ENCODE measurements around the gene A2ML1. TPM values are rescaled to one million over a fixed set of nuclear protein-coding genes. Genes with fewer than 3 reads are reported as not detected.
A peak's percentile ranks its signal among the peaks of the same experiment; 100 is the strongest.

A2ML1 gene
- total RNA-seq, 1 donor: under 0.01 TPM

DNA sequence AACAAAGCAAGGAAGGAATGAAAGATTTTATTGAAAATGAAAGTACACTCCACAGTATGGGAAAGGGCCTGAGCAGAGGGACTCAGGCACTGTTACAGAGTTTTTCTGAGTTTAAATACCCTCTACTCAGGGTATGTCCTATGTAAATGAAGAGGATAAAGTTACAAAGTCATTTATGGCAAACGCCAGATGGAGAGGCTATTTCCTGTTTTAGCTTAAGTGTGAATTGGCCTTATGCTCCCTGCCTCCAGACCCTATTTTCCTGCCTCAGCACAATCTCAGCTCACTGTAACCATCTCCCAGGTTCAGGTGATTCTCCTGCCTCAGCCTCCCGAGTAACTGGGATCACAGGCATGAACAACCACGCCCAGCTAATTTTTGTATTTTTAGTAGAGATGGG, 85.1 kb downstream of the A2ML1 start:
- H3K4me1 ChIP-seq (ENCODE audit: insufficient read depth, low read length): no peaks in the 10 kb centered on the region
- TF ChIP-seq, protein P1, sequence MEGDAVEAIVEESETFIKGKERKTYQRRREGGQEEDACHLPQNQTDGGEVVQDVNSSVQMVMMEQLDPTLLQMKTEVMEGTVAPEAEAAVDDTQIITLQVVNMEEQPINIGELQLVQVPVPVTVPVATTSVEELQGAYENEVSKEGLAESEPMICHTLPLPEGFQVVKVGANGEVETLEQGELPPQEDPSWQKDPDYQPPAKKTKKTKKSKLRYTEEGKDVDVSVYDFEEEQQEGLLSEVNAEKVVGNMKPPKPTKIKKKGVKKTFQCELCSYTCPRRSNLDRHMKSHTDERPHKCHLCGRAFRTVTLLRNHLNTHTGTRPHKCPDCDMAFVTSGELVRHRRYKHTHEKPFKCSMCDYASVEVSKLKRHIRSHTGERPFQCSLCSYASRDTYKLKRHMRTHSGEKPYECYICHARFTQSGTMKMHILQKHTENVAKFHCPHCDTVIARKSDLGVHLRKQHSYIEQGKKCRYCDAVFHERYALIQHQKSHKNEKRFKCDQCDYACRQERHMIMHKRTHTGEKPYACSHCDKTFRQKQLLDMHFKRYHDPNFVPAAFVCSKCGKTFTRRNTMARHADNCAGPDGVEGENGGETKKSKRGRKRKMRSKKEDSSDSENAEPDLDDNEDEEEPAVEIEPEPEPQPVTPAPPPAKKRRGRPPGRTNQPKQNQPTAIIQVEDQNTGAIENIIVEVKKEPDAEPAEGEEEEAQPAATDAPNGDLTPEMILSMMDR (IDR thresholded peaks at IDR 0.05; ENCODE audit: extremely low read depth, low read depth, low read length): no peak
- H4K20me1 ChIP-seq (ENCODE audit: insufficient read depth, low read length): no peaks in the 10 kb centered on the region
- H2AFZ ChIP-seq (ENCODE audit: low read length): no peak overlapping the region
- H3K9me3 ChIP-seq (ENCODE audit: low read depth, low read length): no peaks in the 10 kb centered on the region
- H3K79me2 ChIP-seq (ENCODE audit: insufficient read depth, low read length): no peaks in the 10 kb centered on the region
- H3K27me3 ChIP-seq (ENCODE audit: insufficient read depth, low read length): no peaks in the 10 kb centered on the region
- no peak overlapping the region for H3K27ac ChIP-seq (ENCODE audit: low read depth, low read length)
- H3K4me2 ChIP-seq (ENCODE audit: insufficient read depth, low read length): no peak overlapping the region
- DNase-seq (ENCODE audit: insufficient read length, low spot score, missing footprints): no peak
- no peak overlapping the region for H3K4me3 ChIP-seq (ENCODE audit: insufficient read depth, low read length)
- no peaks in the 10 kb centered on the region for H3K36me3 ChIP-seq (ENCODE audit: insufficient read depth, low read length)

DNA sequence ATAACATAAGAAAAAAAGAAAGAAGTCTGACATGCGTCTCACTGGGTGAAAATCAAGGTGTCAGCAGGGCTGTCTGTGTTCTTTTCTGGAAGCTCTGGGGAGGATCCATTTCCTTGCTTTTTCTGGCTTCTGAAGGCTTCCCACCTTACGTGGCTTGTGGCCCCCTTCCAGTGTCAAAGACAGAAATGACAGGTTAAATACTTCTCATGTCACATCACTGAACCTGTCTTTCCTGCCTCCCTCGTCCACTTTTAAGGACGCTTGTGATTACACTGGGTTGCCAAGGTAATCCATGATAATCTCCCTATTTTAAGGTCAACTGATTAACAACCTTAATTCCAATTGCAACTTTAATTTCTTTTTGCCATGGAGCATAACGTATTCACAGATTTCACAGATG, 87.3 kb downstream of the A2ML1 start:
- no peak overlapping the region for H3K4me2 ChIP-seq (ENCODE audit: insufficient read depth, low read length)
- no peak overlapping the region for H3K4me3 ChIP-seq (ENCODE audit: insufficient read depth, low read length)
- peaks cover 13% of the 10 kb centered on the region for H3K4me1 ChIP-seq (ENCODE audit: insufficient read depth, low read length)
- H2AFZ ChIP-seq (ENCODE audit: low read length): no peak overlapping the region
- H4K20me1 ChIP-seq (ENCODE audit: insufficient read depth, low read length): no peaks in the 10 kb centered on the region
- H3K27me3 ChIP-seq (ENCODE audit: insufficient read depth, low read length): no peaks in the 10 kb centered on the region
- H3K9me3 ChIP-seq (ENCODE audit: low read depth, low read length): no peaks in the 10 kb centered on the region
- DNase-seq (ENCODE audit: insufficient read length, low spot score, missing footprints): no peak
- H3K27ac ChIP-seq (ENCODE audit: low read depth, low read length): no peak overlapping the region
- H3K79me2 ChIP-seq (ENCODE audit: insufficient read depth, low read length): peaks cover under 1% of the 10 kb centered on the region
- TF ChIP-seq, protein P1 (IDR thresholded peaks at IDR 0.05; ENCODE audit: extremely low read depth, low read depth, low read length): no peak
- H3K36me3 ChIP-seq (ENCODE audit: insufficient read depth, low read length): no peaks in the 10 kb centered on the region

DNA sequence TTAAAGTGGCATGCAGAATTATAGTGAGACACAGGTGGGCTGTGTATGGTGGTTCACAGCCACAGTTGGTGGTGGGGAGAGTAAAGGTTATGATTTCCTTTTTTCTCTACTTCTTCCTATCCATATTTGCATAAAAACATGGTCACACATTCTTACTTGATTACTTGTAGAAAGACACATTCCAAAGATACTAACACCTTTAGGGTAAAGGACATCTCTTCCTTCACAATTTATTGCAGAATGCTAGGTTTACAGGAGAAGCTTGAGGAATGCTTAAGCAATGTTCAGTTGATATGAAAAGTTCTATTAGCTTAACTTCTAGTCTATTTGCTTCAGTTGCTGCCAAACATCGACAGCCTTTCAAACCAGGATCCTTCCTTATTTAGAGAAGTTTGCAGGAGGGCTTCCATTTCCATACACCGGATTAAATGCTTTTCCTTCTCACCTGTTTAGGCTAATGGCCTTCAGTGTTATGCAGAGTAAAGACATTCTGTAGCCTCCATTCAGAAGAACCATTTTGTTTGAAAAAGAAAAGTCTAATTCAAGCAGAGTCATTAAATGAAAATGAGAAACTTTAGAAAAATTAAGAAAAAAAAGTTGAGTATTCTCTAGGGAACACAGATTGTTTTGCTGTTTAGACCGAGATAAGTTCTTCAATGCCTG, 89.3 kb downstream of the A2ML1 start:
- H3K27ac ChIP-seq (ENCODE audit: low read depth, low read length): no peak overlapping the region
- no peak overlapping the region for H2AFZ ChIP-seq (ENCODE audit: low read length)
- no peaks in the 10 kb centered on the region for H3K27me3 ChIP-seq (ENCODE audit: insufficient read depth, low read length)
- no peaks in the 10 kb centered on the region for H4K20me1 ChIP-seq (ENCODE audit: insufficient read depth, low read length)
- H3K36me3 ChIP-seq (ENCODE audit: insufficient read depth, low read length): no peaks in the 10 kb centered on the region
- H3K9me3 ChIP-seq (ENCODE audit: low read depth, low read length): no peaks in the 10 kb centered on the region
- TF ChIP-seq, protein P1 (IDR thresholded peaks at IDR 0.05; ENCODE audit: extremely low read depth, low read depth, low read length): no peak
- DNase-seq (ENCODE audit: insufficient read length, low spot score, missing footprints): no peak
- no peak overlapping the region for H3K4me2 ChIP-seq (ENCODE audit: insufficient read depth, low read length)
- no peak overlapping the region for H3K4me3 ChIP-seq (ENCODE audit: insufficient read depth, low read length)
- H3K79me2 ChIP-seq (ENCODE audit: insufficient read depth, low read length): peaks cover 11% of the 10 kb centered on the region
- peaks cover 20% of the 10 kb centered on the region for H3K4me1 ChIP-seq (ENCODE audit: insufficient read depth, low read length)

DNA sequence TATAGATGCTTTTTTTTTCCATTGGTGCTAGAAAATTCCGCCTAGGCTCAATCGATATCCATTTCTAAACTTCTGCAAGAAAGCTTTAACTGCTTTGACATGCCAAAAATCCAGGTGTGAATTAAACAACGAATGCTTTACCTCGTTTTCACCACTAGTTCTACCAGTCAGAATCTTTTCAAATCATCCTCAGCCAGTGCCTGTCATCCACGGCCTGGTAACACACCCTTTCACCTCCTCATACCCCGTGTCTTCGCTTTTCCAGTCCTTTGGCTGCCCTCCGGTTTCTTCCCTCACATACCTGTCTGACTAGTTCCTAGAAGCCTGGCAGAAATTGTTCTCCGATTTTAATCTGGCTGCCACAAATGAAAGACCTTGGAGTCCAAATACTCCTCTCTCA, 90.5 kb downstream of the A2ML1 start:
- Histone ChIP-seq H3K4me1 (ENCODE audit: insufficient read depth, low read length) (peaks cover 20% of the 10 kb centered on the region), H4K20me1 (ENCODE audit: insufficient read depth, low read length) (no peaks in the 10 kb centered on the region), H3K4me2 (ENCODE audit: insufficient read depth, low read length) (peak overlapping the region; percentile 95), H3K36me3 (ENCODE audit: insufficient read depth, low read length) (no peaks in the 10 kb centered on the region), H3K9me3 (ENCODE audit: low read depth, low read length) (no peaks in the 10 kb centered on the region), H2AFZ (ENCODE audit: low read length) (peak overlapping the region; percentile 97), H3K27ac (ENCODE audit: low read depth, low read length) (no peak overlapping the region), H3K27me3 (ENCODE audit: insufficient read depth, low read length) (no peaks in the 10 kb centered on the region), H3K79me2 (ENCODE audit: insufficient read depth, low read length) (peaks cover 11% of the 10 kb centered on the region), H3K4me3 (ENCODE audit: insufficient read depth, low read length) (peak overlapping the region; percentile 91)
- DNase-seq (ENCODE audit: insufficient read length, low spot score, missing footprints): peak; percentile 35
- TF ChIP-seq, protein P1 (IDR thresholded peaks at IDR 0.05; ENCODE audit: extremely low read depth, low read depth, low read length): no peak

All from osteoblast (primary cell).